Endothelial cell of umbilical vein (primary cell): ENCODE results near the gene H2BK1. TPM values are rescaled to one million over a fixed set of nuclear protein-coding genes. Genes with fewer than 3 reads are reported as not detected.

ENCODE experiments used
- BruUV-seq: library from RNA; stranded (reverse); fragments of 400-500 nt; replicated peaks from 2 replicates; lab custom pipeline; 2021; lab: Mats Ljungman, UMichigan
- CTCF ChIA-PET: fragments of 300-600, 350-600 bp; sonication (Branson Sonifier 250); formaldehyde crosslinking; loops from one replicate; lab custom pipeline; 2021; ENCODE audit warnings: antibody characterized with exemption, inconsistent platforms; lab: Charles Lee
- POLR2A ChIA-PET: fragments of 300-600, 350-600 bp; sonication (Branson Sonifier 250); formaldehyde crosslinking; loops from one replicate; lab custom pipeline; 2021; ENCODE audit warnings: antibody characterized with exemption, inconsistent platforms; lab: Charles Lee
- DNase-seq: peaks from one replicate; pipeline ENCODE4 v3.0.0-alpha.2; 2011; ENCODE audit warnings: low read depth, low spot score
- FAIRE-seq: peaks from 2 replicates; lab custom pipeline; 2011; peaks lifted over from hg19 to GRCh38; lab: Jason Lieb, UNC
- H2AFZ ChIP-seq: 2 replicates; pipeline ENCODE4 v1.6.0; 2012; ENCODE audit warnings: low read depth, low read length, control low read depth, inconsistent platforms
- H3K27ac ChIP-seq: 2 replicates; pipeline ENCODE4 v1.5.1; 2011; ENCODE audit warnings: low read depth, mild to moderate bottlenecking, control low read depth, low read length, moderate library complexity; ENCODE audit not compliant: insufficient read depth
- H3K27me3 ChIP-seq, 2 experiments: 2 replicates each; pipeline versions ENCODE4 v1.6.0 to v1.6.1; 2011; ENCODE audit warnings: low read length in 2 of 2, mixed read lengths in 1 of 2; ENCODE audit not compliant: control insufficient read depth in 2 of 2, insufficient read depth in 2 of 2
- H3K36me3 ChIP-seq, 2 experiments: 2 replicates in 1 of 2; 3 replicates in 1 of 2; pipeline ENCODE4 v1.5.1; 2011; ENCODE audit warnings: low read length in 2 of 2, mild to moderate bottlenecking in 1 of 2, moderate library complexity in 1 of 2; ENCODE audit not compliant: control insufficient read depth in 2 of 2, insufficient read depth in 2 of 2; ENCODE audit errors: extremely low read depth in 1 of 2
- H3K4me1 ChIP-seq: 3 replicates; pipeline ENCODE4 v1.5.1; 2011; ENCODE audit warnings: mild to moderate bottlenecking, low read length; ENCODE audit not compliant: control insufficient read depth, insufficient read depth; ENCODE audit errors: extremely low read depth
- H3K4me2 ChIP-seq: 2 replicates; pipeline ENCODE4 v1.6.1; 2011; ENCODE audit warnings: low read length, control low read depth, mixed read lengths; ENCODE audit not compliant: insufficient read depth
- H3K4me3 ChIP-seq, 3 experiments: fragments of 200-600 bp in 1 of 3; sonication (generic), shearing (Covaris generic) in 1 of 3; replicated peaks in 1 of 3; 2 replicates each; pipeline ENCODE4 v1.5.1; 2011 to 2016; ENCODE audit warnings: control low read depth in 3 of 3, low read length in 3 of 3, mild to moderate bottlenecking in 2 of 3, inconsistent platforms in 1 of 3, low read depth in 1 of 3, moderate library complexity in 1 of 3; ENCODE audit not compliant: insufficient read depth in 1 of 3
- H3K79me2 ChIP-seq: 2 replicates; pipeline ENCODE4 v1.6.0; 2012; ENCODE audit warnings: low read length, inconsistent platforms; ENCODE audit not compliant: control insufficient read depth, insufficient read depth
- H3K9ac ChIP-seq: replicated peaks from 2 replicates; pipeline ENCODE3; 2011; ENCODE audit warnings: low read length, control low read depth; ENCODE audit not compliant: insufficient read depth; ENCODE audit errors: extremely low read depth
- H3K9me1 ChIP-seq: replicated peaks from 3 replicates; pipeline ENCODE4 v1.6.0; 2011; ENCODE audit warnings: mild to moderate bottlenecking, low read length; ENCODE audit not compliant: control insufficient read depth, insufficient read depth; ENCODE audit errors: extremely low read depth
- H3K9me3 ChIP-seq: replicated peaks from 2 replicates; pipeline ENCODE4 v1.5.1; 2012; ENCODE audit warnings: low read length, inconsistent platforms; ENCODE audit not compliant: control insufficient read depth, insufficient read depth
- H4K20me1 ChIP-seq: replicated peaks from 2 replicates; pipeline ENCODE3; 2011; ENCODE audit warnings: mild to moderate bottlenecking, low read length; ENCODE audit not compliant: control insufficient read depth, insufficient read depth; ENCODE audit errors: extremely low read depth
- EZH2 ChIP-seq: IDR thresholded peaks from 2 replicates; pipeline ENCODE4 v1.6.1; 2012; ENCODE audit warnings: borderline replicate concordance, low read depth, mild to moderate bottlenecking, moderate library complexity, low read length, inconsistent platforms; ENCODE audit not compliant: severe bottlenecking
- FOS ChIP-seq: IDR thresholded peaks from 2 replicates; pipeline ENCODE4 v1.6.1; 2011; ENCODE audit warnings: mild to moderate bottlenecking, low read length, moderate library complexity, borderline replicate concordance; ENCODE audit not compliant: insufficient read depth
- GATA2 ChIP-seq: IDR thresholded peaks from 2 replicates; pipeline ENCODE4 v1.7.0; 2011; ENCODE audit warnings: low read depth, mild to moderate bottlenecking, moderate library complexity, mixed read lengths, low read length; ENCODE audit not compliant: insufficient read length, insufficient read depth
- JUN ChIP-seq: IDR thresholded peaks from 2 replicates; pipeline ENCODE4 v1.6.1; 2011; ENCODE audit warnings: borderline replicate concordance, low read depth; ENCODE audit not compliant: insufficient read length, insufficient read depth
- MAX ChIP-seq: IDR thresholded peaks from 2 replicates; pipeline ENCODE4 v1.6.1; 2011; ENCODE audit not compliant: insufficient read depth, insufficient read length
- POLR2A ChIP-seq: IDR thresholded peaks from 2 replicates; pipeline ENCODE4 v1.6.1; 2012; ENCODE audit warnings: low read depth, mild to moderate bottlenecking, control low read depth, low read length
- POLR2AphosphoS5 ChIP-seq: IDR thresholded peaks from 2 replicates; pipeline ENCODE4 v1.6.1; 2012; ENCODE audit warnings: low read depth, mild to moderate bottlenecking, control low read depth, low read length, moderate library complexity; ENCODE audit not compliant: insufficient read depth
- dilution Hi-C: fragments of 300-500 bp; cut with MboI; formaldehyde crosslinking; loops from one replicate; pipeline ENCODE4 v1.15.0; 2019; ENCODE audit warnings: low sequenced_read_pairs; ENCODE audit not compliant: extremely low pct_ligation_motif_present
- intact Hi-C: fragments of 100-400 bp; cut with micrococcal nuclease; formaldehyde crosslinking; loops from one replicate; pipeline ENCODE4 v1.10.0; 2022
- polyA plus RNA-seq, 4 experiments: library from polyadenylated mRNA; depleted of rRNA in 3 of 4; stranded (reverse) in 3 of 4; unstranded in 1 of 4; fragments of >200 nt; gene quantifications; 2 replicates each; pipeline versions ENCODE4 v1.2.1 to v1.2.3, GENCODE V29; 2011 to 2012; ENCODE audit warnings: missing spikeins in 1 of 4
- total RNA-seq: library from RNA; stranded (reverse); gene quantifications from 2 replicates; pipeline ENCODE4 v1.2.3, GENCODE V29; 2021
- TF ChIP-seq, protein P1 (sequence below), 2 donors: IDR thresholded peaks; 1 replicate in 1 of 2; 2 replicates in 1 of 2; pipeline ENCODE4 v1.5.1; 2011; ENCODE audit warnings: low read length in 2 of 2, mild to moderate bottlenecking in 2 of 2, moderate library complexity in 2 of 2, control low read depth in 1 of 2, inconsistent platforms in 1 of 2, low read depth in 1 of 2; ENCODE audit not compliant: insufficient read depth in 1 of 2; ENCODE audit errors: extremely low read depth in 1 of 2

H2BK1 gene
- total and polyA plus RNA-seq, 2 donors (not counting 3 experiments of a cell fraction or from before 2014, with no cell fraction given), result not detected

DNA sequence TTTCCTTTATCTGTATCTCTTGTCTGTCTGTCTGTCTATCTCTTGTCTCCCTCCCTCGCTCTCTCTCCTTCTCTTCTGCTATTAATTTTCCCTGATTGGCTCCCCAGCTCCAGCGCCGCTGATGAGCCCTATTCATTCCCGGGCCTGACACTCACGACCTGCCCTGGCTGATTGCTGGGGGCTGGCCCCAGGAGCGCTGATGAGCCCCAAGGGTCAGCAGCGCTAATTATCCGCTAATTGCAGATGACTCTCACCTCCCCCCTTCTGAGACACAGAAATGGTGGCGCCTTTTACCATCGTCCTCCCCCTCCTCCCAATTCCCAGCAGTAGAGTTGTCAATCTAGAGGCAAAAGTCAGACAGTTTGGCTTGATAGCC, 41.5 kb downstream of the H2BK1 start:
- H3K27me3 ChIP-seq, result peaks cover 43 to 59% of the 10 kb centered on the region in 2 experiments
- ChIA-PET POLR2A (no interaction called here), CTCF (interaction anchor here (1.0 to 1.9 kb wide), 4 partner anchors 9 to 180 kb away, joined by 3 to 4 read pairs (median 4); no protein-coding TSS in a partner anchor)
- TF ChIP-seq MAX (no peak), GATA2 (no peak), POLR2AphosphoS5 (no peak), FOS (no peak)
- no peaks in the 10 kb centered on the region for H3K36me3 ChIP-seq
- no peak overlapping the region for H3K27ac ChIP-seq
- peaks cover 6% of the 10 kb centered on the region for H3K4me1 ChIP-seq
- no peak overlapping the region for H3K9ac ChIP-seq
- no peaks in the 10 kb centered on the region for H3K9me3 ChIP-seq
- intact Hi-C loops (no loop called here), dilution Hi-C loops (no loop called here)
- no peaks in the 10 kb centered on the region for H3K79me2 ChIP-seq
- no peaks in the 10 kb centered on the region for H4K20me1 ChIP-seq
- no peak overlapping the region for H2AFZ ChIP-seq
- BruUV-seq, result no TSS peak
- DNase-seq, result no peak
- H3K4me3 ChIP-seq, result no peak overlapping the region
- H3K9me1 ChIP-seq, result no peaks in the 10 kb centered on the region
- FAIRE-seq, result no peak
- H3K4me2 ChIP-seq, result no peak overlapping the region

- peak overlapping the region; percentile 53 for H2AFZ ChIP-seq
- ChIA-PET POLR2A (no interaction called here), CTCF (interaction anchor here (0.9 to 1.9 kb wide), 6 partner anchors 11 to 179 kb away, joined by 3 to 5 read pairs (median 4); no protein-coding TSS in a partner anchor)
- no peaks in the 10 kb centered on the region for H3K9me3 ChIP-seq
- no peak for FAIRE-seq
- peaks cover 6% of the 10 kb centered on the region for H3K4me1 ChIP-seq
- H3K9me1 ChIP-seq, result no peaks in the 10 kb centered on the region
- peak overlapping the region; percentile 16 to 29 (median 26) for H3K4me3 ChIP-seq
- H3K79me2 ChIP-seq, result no peaks in the 10 kb centered on the region
- H3K36me3 ChIP-seq, result no peaks in the 10 kb centered on the region
- dilution Hi-C loops, result no loop called here
- no peaks in the 10 kb centered on the region for H4K20me1 ChIP-seq
- H3K4me2 ChIP-seq, result peak overlapping the region; percentile 65
- BruUV-seq, result no TSS peak
- no peak overlapping the region for H3K27ac ChIP-seq
- intact Hi-C loops, result no loop called here
- H3K27me3 ChIP-seq, result peaks cover 43 to 65% of the 10 kb centered on the region in 2 experiments
- no peak overlapping the region for H3K9ac ChIP-seq
- TF ChIP-seq EZH2 (peak; percentile 43), JUN (no peak), MAX (no peak), POLR2AphosphoS5 (no peak), GATA2 (no peak), POLR2A (no peak), FOS (no peak)
- TF ChIP-seq, protein P1, sequence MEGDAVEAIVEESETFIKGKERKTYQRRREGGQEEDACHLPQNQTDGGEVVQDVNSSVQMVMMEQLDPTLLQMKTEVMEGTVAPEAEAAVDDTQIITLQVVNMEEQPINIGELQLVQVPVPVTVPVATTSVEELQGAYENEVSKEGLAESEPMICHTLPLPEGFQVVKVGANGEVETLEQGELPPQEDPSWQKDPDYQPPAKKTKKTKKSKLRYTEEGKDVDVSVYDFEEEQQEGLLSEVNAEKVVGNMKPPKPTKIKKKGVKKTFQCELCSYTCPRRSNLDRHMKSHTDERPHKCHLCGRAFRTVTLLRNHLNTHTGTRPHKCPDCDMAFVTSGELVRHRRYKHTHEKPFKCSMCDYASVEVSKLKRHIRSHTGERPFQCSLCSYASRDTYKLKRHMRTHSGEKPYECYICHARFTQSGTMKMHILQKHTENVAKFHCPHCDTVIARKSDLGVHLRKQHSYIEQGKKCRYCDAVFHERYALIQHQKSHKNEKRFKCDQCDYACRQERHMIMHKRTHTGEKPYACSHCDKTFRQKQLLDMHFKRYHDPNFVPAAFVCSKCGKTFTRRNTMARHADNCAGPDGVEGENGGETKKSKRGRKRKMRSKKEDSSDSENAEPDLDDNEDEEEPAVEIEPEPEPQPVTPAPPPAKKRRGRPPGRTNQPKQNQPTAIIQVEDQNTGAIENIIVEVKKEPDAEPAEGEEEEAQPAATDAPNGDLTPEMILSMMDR (IDR thresholded peaks at IDR 0.05; ENCODE audit: extremely low read depth in 1 of 2, insufficient read depth in 1 of 2, low read depth in 1 of 2, low read length in 2 of 2), result peak; percentile 66 to 79
- no peak for DNase-seq
Observed at GRCh38 chr7:151168003-151168786, 42.1 kb downstream of the H2BK1 start.
